ENCODE results near the gene ZKSCAN8.
"Not testable (repeated sequence)": the region's sequence is repeated elsewhere in the genome, so short reads cannot be mapped to it uniquely, and the experiment has no call there.

Gene ZKSCAN8

DNA sequence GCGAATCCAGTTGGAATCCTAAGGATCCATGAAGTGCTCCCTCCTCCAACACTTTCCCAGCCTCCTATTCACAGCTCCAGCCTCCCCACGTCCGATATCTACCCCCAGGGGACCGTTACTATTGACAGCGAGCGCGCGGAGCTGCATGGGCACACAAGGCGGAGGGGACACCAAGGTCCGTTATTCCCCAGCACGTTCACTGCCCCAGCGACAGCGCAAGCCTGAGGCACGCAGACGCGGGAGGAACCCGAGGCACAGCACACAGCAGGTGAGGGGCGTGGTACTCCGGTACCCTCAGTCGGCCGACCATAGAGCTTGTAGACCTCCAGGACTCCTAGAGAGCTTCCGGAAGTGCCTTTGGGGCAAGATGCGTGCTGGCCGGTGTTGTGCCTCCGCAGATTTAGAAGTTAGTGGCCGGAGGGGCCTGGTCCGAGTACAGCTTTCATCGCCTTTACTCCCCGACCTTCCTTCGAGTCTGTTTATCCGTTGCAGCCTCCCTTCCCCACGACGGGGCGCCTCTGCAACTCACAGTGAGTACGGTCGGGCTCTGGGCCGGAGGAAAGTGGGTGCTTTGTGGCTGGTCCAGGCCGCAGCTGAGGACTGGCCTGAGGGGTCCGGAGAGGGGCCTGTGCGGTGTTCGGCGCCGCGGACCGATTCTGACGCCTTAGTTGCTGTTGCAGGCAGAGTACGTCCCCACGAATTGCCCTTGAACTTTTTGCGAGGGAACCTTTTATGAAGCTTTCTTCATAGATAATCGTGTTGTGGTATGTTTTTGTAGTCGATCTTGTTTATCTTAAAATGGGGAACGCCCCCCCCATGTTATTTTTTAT is at the start of gene ZKSCAN8:
TSS of gene ZKSCAN8 (plus strand) at position 384 of the 830 bp plus-strand sequence. CDS start 6,525 bp downstream, outside the sequence.
- Histone ChIP-seq H3K27me3 (ENCODE audit: control insufficient read depth, insufficient read depth, low read length) (peaks cover 35% of the 10 kb centered on the region), H3K4me1 (ENCODE audit: control insufficient read depth, low read depth, low read length) (peaks cover 8% of the 10 kb centered on the region), H3K36me3 (ENCODE audit: control insufficient read depth, low read depth, low read length) (peaks cover 13% of the 10 kb centered on the region), H3K27ac (ENCODE audit: low read length) (peak within 1 kb of the TSS; percentile 37), H3K9ac (ENCODE audit: low read length) (peak within 1 kb of the TSS; percentile 81), H3K9me3 (ENCODE audit: control insufficient read depth, low read depth, low read length) (no peaks in the 10 kb centered on the region), H3K4me3 (ENCODE audit: low read length) (peak within 1 kb of the TSS; percentile 84)

DNA sequence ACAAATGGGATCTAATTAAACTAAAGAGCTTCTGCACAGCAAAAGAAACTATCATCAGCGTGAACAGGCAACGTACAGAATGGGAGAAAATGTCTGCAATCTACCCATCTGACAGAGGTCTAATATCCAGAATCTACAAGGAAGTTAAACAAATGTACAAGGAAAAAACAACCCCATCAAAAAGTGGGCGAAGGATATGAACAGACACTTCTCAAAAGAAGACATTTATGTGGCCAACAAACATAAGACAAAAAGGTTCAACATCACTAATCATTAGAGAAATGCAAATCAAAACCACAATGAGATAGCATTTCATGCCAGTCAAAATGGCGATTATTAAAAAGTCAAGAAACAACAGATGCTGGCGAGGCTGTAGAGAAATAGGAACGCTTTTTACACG is 39.5 kb upstream of the ZKSCAN8 start:
- not testable (repeated sequence) for H3K27me3 ChIP-seq (ENCODE audit: control insufficient read depth, insufficient read depth, low read length); H3K4me1 ChIP-seq (ENCODE audit: control insufficient read depth, low read depth, low read length); H3K36me3 ChIP-seq (ENCODE audit: control insufficient read depth, low read depth, low read length); H3K9me3 ChIP-seq (ENCODE audit: control insufficient read depth, low read depth, low read length); H3K27ac ChIP-seq (ENCODE audit: low read length); H3K9ac ChIP-seq (ENCODE audit: low read length); H3K4me3 ChIP-seq (ENCODE audit: low read length)

DNA sequence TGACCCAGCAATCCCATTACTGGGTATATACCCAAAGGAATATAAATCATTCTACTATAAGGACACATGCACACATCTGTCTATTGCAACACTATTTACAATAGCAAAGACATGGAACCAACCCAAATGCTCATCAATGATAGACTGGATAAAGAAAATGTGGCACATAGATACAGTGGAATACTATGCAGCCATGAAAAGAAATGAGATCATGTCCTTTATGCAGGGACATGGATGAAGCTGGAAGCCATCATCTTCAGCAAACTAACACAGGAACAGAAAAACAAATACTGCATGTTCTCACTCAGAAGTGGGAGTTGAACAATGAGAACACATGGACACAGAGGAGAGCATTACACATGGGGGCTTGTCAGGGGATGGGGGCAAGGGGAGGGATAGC is 39.0 kb upstream of the ZKSCAN8 start:
- not testable (repeated sequence) for H3K4me1 ChIP-seq (ENCODE audit: control insufficient read depth, low read depth, low read length); H3K27me3 ChIP-seq (ENCODE audit: control insufficient read depth, insufficient read depth, low read length); H3K9ac ChIP-seq (ENCODE audit: low read length); H3K4me3 ChIP-seq (ENCODE audit: low read length); H3K36me3 ChIP-seq (ENCODE audit: control insufficient read depth, low read depth, low read length); H3K27ac ChIP-seq (ENCODE audit: low read length); H3K9me3 ChIP-seq (ENCODE audit: control insufficient read depth, low read depth, low read length)

DNA sequence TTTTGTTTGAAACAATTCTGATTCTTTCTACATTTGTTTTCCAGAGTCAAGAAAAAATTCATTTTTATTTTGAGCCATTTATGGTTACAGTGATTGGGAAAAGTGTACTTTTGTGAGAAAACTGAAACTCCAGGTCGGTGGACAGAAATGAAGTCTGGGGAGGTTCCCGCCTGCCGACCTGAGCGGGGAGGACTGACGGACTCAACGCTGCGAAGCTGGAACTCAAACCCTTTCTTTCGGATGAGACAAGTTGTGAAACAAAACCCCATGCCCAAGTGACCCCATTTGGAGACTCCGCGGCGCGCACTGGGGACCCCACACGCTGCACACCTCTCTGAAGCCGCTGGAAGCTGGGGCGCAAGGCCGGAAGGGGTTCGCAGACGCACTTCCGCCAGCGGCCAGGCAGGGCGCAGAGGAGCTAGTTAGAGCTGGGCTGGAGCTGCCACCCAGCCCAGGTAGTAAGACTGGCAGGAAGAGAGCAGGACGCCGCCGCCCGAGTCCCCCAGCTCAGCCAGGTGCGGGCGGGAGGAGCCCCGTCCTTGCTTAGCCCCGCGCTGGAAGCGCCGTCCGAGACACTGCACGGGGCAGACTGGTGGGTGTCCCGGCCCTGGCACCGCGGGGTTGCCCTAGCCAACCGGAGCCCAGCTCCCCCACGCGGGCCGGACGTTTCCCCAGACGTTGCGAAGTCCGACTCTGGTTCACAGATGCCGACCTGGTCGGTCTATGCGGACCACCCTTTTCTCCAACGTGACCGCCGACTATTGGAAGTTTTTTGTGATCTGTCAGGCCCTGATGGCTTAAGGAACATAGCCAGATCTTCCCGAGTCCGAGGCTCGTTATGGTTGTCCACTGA is 37.1 kb upstream of the ZKSCAN8 start:
- Histone ChIP-seq H3K9me3 (ENCODE audit: control insufficient read depth, low read depth, low read length) (no peaks in the 10 kb centered on the region), H3K4me3 (ENCODE audit: low read length) (peak overlapping the region; percentile 84), H3K27ac (ENCODE audit: low read length) (no peak overlapping the region), H3K4me1 (ENCODE audit: control insufficient read depth, low read depth, low read length) (peaks cover 4% of the 10 kb centered on the region), H3K27me3 (ENCODE audit: control insufficient read depth, insufficient read depth, low read length) (peaks cover 10% of the 10 kb centered on the region), H3K9ac (ENCODE audit: low read length) (peak overlapping the region; percentile 72), H3K36me3 (ENCODE audit: control insufficient read depth, low read depth, low read length) (no peaks in the 10 kb centered on the region)

DNA sequence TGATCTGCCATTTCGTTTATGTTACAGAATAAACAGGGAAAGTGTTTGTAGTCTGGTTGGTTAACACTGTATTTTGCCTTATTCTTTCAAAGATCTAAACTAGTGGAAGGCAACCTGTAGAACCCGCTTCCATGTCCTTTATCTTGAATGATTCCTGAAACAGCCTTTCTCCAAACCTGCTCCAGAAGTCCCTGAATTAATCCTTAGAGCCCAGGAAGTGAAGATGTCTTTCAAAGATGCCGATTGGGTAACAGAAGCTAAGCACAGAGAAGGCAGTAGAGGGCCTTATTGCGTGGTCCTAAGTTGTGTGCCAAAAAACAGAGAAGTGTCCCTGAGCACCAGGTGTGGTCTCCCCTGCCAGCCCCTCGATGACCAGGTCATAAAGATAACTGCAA is 36.4 kb upstream of the ZKSCAN8 start:
- H3K27ac ChIP-seq (ENCODE audit: low read length), result no peak overlapping the region
- H3K9me3 ChIP-seq (ENCODE audit: control insufficient read depth, low read depth, low read length), result no peaks in the 10 kb centered on the region
- peak overlapping the region; percentile 84 for H3K4me3 ChIP-seq (ENCODE audit: low read length)
- H3K36me3 ChIP-seq (ENCODE audit: control insufficient read depth, low read depth, low read length), result no peaks in the 10 kb centered on the region
- H3K27me3 ChIP-seq (ENCODE audit: control insufficient read depth, insufficient read depth, low read length), result peaks cover 10% of the 10 kb centered on the region
- H3K9ac ChIP-seq (ENCODE audit: low read length), result peak overlapping the region; percentile 41
- peaks cover 4% of the 10 kb centered on the region for H3K4me1 ChIP-seq (ENCODE audit: control insufficient read depth, low read depth, low read length)

DNA sequence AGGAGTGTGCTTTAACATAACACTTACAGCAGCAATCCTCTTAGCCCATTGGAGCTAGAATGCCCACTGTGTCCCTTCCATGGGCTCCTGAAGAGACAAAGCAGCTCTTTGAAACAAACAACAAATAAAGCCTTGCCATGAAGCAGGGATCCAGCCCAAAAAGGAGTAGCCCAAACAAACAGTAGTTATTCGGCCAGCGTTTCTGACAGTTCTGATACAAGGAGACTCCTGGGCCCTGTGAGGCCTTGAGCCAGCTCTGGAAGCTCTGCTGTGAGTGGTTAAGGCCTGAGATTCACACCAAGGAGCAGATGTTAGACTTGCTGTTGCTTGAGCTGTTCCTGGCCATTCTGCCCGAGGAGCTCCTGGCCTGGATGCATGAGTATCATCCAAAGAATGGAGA is 34.2 kb upstream of the ZKSCAN8 start:
- no peaks in the 10 kb centered on the region for H3K36me3 ChIP-seq (ENCODE audit: control insufficient read depth, low read depth, low read length)
- H3K27me3 ChIP-seq (ENCODE audit: control insufficient read depth, insufficient read depth, low read length), result peaks cover 10% of the 10 kb centered on the region
- no peak overlapping the region for H3K27ac ChIP-seq (ENCODE audit: low read length)
- peaks cover 4% of the 10 kb centered on the region for H3K4me1 ChIP-seq (ENCODE audit: control insufficient read depth, low read depth, low read length)
- no peaks in the 10 kb centered on the region for H3K9me3 ChIP-seq (ENCODE audit: control insufficient read depth, low read depth, low read length)
- no peak overlapping the region for H3K4me3 ChIP-seq (ENCODE audit: low read length)
- H3K9ac ChIP-seq (ENCODE audit: low read length), result no peak overlapping the region

DNA sequence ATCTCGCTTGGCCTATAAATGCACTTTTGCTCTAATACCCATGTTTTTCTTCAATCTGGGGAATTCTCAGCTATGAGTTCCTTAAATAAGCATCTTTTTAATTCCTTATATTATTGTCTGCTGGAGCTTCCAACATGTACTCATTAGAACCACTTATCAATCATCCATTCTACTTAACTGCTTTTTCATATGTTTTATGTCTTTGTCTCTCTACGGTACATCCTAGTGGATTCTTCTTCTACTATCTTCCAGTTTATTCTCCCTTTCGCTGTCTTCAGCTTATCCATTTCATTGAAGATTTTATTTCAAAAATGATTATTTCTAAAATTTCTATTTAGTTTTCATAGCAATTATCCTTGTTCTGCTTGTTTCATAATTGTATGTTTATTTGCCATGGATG is 29.7 kb upstream of the ZKSCAN8 start:
- Histone ChIP-seq H3K9me3 (ENCODE audit: control insufficient read depth, low read depth, low read length) (no peaks in the 10 kb centered on the region), H3K27me3 (ENCODE audit: control insufficient read depth, insufficient read depth, low read length) (no peaks in the 10 kb centered on the region), H3K4me3 (ENCODE audit: low read length) (no peak overlapping the region), H3K36me3 (ENCODE audit: control insufficient read depth, low read depth, low read length) (no peaks in the 10 kb centered on the region), H3K4me1 (ENCODE audit: control insufficient read depth, low read depth, low read length) (no peaks in the 10 kb centered on the region), H3K27ac (ENCODE audit: low read length) (no peak overlapping the region), H3K9ac (ENCODE audit: low read length) (no peak overlapping the region)

DNA sequence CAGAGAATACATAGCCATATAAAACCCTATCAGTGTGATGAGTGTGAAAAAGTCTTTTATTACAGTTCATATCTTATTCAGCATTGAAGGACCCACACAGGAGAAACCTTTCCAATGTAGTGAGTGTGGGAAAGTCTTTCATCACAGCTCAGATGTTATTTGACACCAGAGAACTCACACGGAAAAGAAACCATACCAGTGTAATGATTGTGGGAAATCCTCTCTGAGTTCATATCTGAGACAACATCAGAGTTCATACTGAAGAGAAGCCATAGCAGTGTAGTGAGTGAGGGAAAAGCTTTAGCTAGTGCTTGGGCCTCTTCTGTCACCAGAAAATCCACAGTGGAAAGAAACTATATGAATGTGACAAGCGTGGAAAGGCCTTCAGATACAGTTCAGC is 25.9 kb upstream of the ZKSCAN8 start:
- no peak overlapping the region for H3K9ac ChIP-seq (ENCODE audit: low read length)
- no peak overlapping the region for H3K4me3 ChIP-seq (ENCODE audit: low read length)
- no peaks in the 10 kb centered on the region for H3K4me1 ChIP-seq (ENCODE audit: control insufficient read depth, low read depth, low read length)
- H3K27me3 ChIP-seq (ENCODE audit: control insufficient read depth, insufficient read depth, low read length), result no peaks in the 10 kb centered on the region
- H3K36me3 ChIP-seq (ENCODE audit: control insufficient read depth, low read depth, low read length), result peaks cover 7% of the 10 kb centered on the region
- no peak overlapping the region for H3K27ac ChIP-seq (ENCODE audit: low read length)
- no peaks in the 10 kb centered on the region for H3K9me3 ChIP-seq (ENCODE audit: control insufficient read depth, low read depth, low read length)

DNA sequence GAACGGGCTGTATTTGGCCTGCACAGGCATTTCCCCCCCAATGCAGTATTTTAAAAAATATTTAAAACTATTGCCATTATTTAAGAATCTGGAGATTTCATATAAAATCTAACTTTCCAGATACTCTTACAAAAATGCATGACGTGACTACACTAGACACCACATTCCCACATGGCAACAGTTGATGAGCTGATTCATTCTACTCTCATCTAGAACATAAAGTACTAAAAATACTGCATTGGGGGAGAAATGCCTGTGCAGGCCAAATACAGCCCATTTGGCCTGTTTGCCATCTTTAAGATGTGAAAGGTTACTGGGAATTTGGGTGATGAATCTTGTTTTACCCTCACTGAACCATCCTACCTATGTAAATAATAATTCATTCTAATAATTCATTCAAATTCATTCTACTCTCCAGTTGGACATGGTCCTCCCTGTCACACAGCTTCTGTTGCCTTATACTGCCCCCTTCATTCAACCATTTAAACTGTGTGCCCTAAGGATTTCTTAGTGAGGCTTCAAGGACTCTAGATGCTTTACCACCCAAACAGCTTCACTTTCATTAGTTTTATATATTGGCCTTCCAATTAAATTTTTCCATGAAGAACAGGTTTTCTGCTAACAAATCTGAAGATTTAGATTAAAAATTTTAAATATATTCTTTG is 24.2 kb upstream of the ZKSCAN8 start:
- H3K36me3 ChIP-seq (ENCODE audit: control insufficient read depth, low read depth, low read length), result peaks cover 7% of the 10 kb centered on the region
- H3K9ac ChIP-seq (ENCODE audit: low read length), result no peak overlapping the region
- H3K9me3 ChIP-seq (ENCODE audit: control insufficient read depth, low read depth, low read length), result no peaks in the 10 kb centered on the region
- no peak overlapping the region for H3K27ac ChIP-seq (ENCODE audit: low read length)
- no peaks in the 10 kb centered on the region for H3K27me3 ChIP-seq (ENCODE audit: control insufficient read depth, insufficient read depth, low read length)
- no peak overlapping the region for H3K4me3 ChIP-seq (ENCODE audit: low read length)
- H3K4me1 ChIP-seq (ENCODE audit: control insufficient read depth, low read depth, low read length), result no peaks in the 10 kb centered on the region

DNA sequence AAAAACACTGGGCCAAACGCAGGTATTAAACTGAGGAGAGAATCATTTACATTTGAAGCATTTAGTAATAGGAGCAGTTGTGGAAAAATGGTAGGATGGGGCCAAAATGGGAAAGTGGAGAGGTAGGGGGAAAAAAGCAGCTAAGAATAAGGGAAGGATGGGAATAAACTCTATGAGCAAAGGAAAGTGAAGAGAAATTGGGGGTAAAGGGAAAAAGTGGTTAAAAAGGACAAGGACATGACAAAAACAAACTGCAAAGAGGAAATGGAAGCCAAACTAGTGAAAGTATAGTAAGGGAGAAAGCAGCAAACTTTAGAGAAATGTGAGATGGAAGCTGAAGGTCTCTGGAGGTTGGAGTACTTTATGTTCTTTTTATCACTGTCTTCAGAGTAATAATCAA is 23.5 kb upstream of the ZKSCAN8 start:
- Histone ChIP-seq H3K4me1 (ENCODE audit: control insufficient read depth, low read depth, low read length) (no peaks in the 10 kb centered on the region), H3K9me3 (ENCODE audit: control insufficient read depth, low read depth, low read length) (no peaks in the 10 kb centered on the region), H3K27ac (ENCODE audit: low read length) (no peak overlapping the region), H3K4me3 (ENCODE audit: low read length) (no peak overlapping the region), H3K9ac (ENCODE audit: low read length) (no peak overlapping the region), H3K36me3 (ENCODE audit: control insufficient read depth, low read depth, low read length) (peaks cover 7% of the 10 kb centered on the region), H3K27me3 (ENCODE audit: control insufficient read depth, insufficient read depth, low read length) (no peaks in the 10 kb centered on the region)

DNA sequence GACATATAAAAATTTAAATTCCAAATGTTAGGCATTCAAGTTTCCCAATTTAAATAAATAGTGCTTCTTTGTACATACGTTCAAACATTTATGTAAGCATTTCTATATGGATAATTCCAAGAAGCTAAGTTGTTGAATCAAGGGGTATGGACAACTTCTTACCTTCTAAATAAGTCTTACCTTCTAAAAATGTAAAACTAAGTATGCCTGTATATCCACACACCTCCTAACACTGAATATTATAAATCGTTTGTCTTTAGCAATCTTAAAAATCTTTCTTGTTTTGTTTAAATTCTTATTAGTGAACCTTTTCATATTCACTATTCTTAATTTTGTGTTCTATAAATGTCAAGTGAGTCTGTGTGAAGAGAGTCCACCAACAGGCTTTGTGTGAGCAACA is 19.8 kb upstream of the ZKSCAN8 start:
- Histone ChIP-seq H3K27ac (ENCODE audit: low read length) (no peak overlapping the region), H3K4me1 (ENCODE audit: control insufficient read depth, low read depth, low read length) (peaks cover 5% of the 10 kb centered on the region), H3K27me3 (ENCODE audit: control insufficient read depth, insufficient read depth, low read length) (no peaks in the 10 kb centered on the region), H3K9ac (ENCODE audit: low read length) (no peak overlapping the region), H3K36me3 (ENCODE audit: control insufficient read depth, low read depth, low read length) (peaks cover 12% of the 10 kb centered on the region), H3K4me3 (ENCODE audit: low read length) (no peak overlapping the region), H3K9me3 (ENCODE audit: control insufficient read depth, low read depth, low read length) (no peaks in the 10 kb centered on the region)

Data from iPS-18a (cell line).